ENCODE measurements around the gene SPG11. TPM values are rescaled to one million over a fixed set of nuclear protein-coding genes. Genes with fewer than 3 reads are reported as not detected.
A peak's percentile ranks its signal among the peaks of the same experiment; 100 is the strongest.

Gene SPG11
- total and polyA plus RNA-seq, 10 of the 15 experiments (the other 5 are each of a cell fraction or from before 2014, with no cell fraction given): 22.1 to 85.1 (median 47.2) TPM

DNA sequence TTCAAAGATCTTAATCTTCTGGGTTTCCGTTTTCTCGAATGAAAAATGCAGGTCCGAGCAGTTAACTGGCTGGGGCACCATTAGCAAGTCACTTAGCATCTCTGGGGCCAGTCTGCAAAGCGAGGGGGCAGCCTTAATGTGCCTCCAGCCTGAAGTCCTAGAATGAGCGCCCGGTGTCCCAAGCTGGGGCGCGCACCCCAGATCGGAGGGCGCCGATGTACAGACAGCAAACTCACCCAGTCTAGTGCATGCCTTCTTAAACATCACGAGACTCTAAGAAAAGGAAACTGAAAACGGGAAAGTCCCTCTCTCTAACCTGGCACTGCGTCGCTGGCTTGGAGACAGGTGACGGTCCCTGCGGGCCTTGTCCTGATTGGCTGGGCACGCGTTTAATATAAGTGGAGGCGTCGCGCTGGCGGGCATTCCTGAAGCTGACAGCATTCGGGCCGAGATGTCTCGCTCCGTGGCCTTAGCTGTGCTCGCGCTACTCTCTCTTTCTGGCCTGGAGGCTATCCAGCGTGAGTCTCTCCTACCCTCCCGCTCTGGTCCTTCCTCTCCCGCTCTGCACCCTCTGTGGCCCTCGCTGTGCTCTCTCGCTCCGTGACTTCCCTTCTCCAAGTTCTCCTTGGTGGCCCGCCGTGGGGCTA, 47.8 kb upstream of the SPG11 start, which contains the start of the genes B2M and PATL2 (continued):
- TF ChIP-seq, protein P1, sequence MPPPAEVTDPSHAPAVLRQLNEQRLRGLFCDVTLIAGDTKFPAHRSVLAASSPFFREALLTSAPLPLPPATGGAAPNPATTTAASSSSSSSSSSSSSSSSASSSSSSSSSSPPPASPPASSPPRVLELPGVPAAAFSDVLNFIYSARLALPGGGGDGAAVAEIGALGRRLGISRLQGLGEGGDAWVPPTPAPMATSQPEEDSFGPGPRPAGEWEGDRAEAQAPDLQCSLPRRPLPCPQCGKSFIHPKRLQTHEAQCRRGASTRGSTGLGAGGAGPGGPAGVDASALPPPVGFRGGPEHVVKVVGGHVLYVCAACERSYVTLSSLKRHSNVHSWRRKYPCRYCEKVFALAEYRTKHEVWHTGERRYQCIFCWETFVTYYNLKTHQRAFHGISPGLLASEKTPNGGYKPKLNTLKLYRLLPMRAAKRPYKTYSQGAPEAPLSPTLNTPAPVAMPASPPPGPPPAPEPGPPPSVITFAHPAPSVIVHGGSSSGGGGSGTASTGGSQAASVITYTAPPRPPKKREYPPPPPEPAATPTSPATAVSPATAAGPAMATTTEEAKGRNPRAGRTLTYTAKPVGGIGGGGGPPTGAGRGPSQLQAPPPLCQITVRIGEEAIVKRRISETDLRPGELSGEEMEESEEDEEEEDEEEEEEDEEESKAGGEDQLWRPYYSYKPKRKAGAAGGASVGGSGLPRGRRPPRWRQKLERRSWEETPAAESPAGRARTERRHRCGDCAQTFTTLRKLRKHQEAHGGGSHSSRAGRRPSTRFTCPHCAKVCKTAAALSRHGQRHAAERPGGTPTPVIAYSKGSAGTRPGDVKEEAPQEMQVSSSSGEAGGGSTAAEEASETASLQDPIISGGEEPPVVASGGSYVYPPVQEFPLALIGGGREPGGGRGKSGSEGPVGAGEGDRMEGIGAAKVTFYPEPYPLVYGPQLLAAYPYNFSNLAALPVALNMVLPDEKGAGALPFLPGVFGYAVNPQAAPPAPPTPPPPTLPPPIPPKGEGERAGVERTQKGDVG (CRISPR knock-in tag; IDR thresholded peaks at IDR 0.05): no peak
- TF ChIP-seq IKZF1 (conservative IDR thresholded peaks at IDR 0.05) (peak; percentile 47), ZNF384 (IDR thresholded peaks at IDR 0.05; ENCODE audit: borderline replicate concordance, low read depth, low read length) (no peak), BHLHE40 (IDR thresholded peaks at IDR 0.05; ENCODE audit: borderline replicate concordance in 1 of 2, low read depth in 2 of 2, low read length in 1 of 2) (peak; percentile 97 to 98), POLR2A (IDR thresholded peaks at IDR 0.05; ENCODE audit: low read depth, low read length) (peak; percentile 98), TARDBP (IDR thresholded peaks at IDR 0.05; ENCODE audit: borderline replicate concordance) (no peak), SIX5 (IDR thresholded peaks at IDR 0.05; ENCODE audit: low read depth, low read length, severe bottlenecking) (peak; percentile 18), GATAD2B (conservative IDR thresholded peaks at IDR 0.05; ENCODE audit: low read depth) (0 out of 2 replicates have a peak, but pooled peaks have one; percentile 48), SIN3A (IDR thresholded peaks at IDR 0.05; ENCODE audit: low read depth, low read length) (peak; percentile 10; the same call in 1 of the 2 replicates), ATF2 (IDR thresholded peaks at IDR 0.05; ENCODE audit: low read length) (peak; percentile 13; the same call in 1 of the 2 replicates), NKRF (conservative IDR thresholded peaks at IDR 0.05) (no peak; the same call in 1 of the 2 replicates), ATF3 (IDR thresholded peaks at IDR 0.05; ENCODE audit: borderline replicate concordance, extremely low read depth, low read depth, low read length) (no peak), MAX (IDR thresholded peaks at IDR 0.05; ENCODE audit: low read depth, low read length) (no peak; the same call in none of the 2 replicates), SUZ12 (IDR thresholded peaks at IDR 0.05; ENCODE audit: unreplicated experiment) (no peak), ETV6 (conservative IDR thresholded peaks at IDR 0.05 in 1 of 2, IDR thresholded peaks at IDR 0.05 in 1 of 2; ENCODE audit: borderline replicate concordance in 1 of 2, low read depth in 1 of 2) (no peak), ZNF622 (IDR thresholded peaks at IDR 0.05) (no peak), TBL1XR1 (IDR thresholded peaks at IDR 0.05; ENCODE audit: low read depth, low read length) (peak; percentile 70), NR2C1 (IDR thresholded peaks at IDR 0.05) (no peak)
- TF ChIP-seq, protein P2, sequence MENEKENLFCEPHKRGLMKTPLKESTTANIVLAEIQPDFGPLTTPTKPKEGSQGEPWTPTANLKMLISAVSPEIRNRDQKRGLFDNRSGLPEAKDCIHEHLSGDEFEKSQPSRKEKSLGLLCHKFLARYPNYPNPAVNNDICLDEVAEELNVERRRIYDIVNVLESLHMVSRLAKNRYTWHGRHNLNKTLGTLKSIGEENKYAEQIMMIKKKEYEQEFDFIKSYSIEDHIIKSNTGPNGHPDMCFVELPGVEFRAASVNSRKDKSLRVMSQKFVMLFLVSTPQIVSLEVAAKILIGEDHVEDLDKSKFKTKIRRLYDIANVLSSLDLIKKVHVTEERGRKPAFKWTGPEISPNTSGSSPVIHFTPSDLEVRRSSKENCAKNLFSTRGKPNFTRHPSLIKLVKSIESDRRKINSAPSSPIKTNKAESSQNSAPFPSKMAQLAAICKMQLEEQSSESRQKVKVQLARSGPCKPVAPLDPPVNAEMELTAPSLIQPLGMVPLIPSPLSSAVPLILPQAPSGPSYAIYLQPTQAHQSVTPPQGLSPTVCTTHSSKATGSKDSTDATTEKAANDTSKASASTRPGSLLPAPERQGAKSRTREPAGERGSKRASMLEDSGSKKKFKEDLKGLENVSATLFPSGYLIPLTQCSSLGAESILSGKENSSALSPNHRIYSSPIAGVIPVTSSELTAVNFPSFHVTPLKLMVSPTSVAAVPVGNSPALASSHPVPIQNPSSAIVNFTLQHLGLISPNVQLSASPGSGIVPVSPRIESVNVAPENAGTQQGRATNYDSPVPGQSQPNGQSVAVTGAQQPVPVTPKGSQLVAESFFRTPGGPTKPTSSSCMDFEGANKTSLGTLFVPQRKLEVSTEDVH (IDR thresholded peaks at IDR 0.05; ENCODE audit: low read depth, partially characterized antibody): no peak
